HG02763 (cell line): Measurements from ENCODE around the gene NDUFV2.
"Not testable (repeated sequence)": the region's sequence is repeated elsewhere in the genome, so short reads cannot be mapped to it uniquely, and the experiment has no call there.

Source experiments
- ATAC-seq: cut with Tn5 transposase; IDR thresholded peaks from one replicate; pipeline ENCODE4 v1.9.1; 2021; ENCODE audit warnings: mild to moderate bottlenecking, moderate library complexity; ENCODE audit not compliant: unreplicated experiment

Gene NDUFV2

GRCh38 chr18:9148203-9148552 is 45.7 kb downstream of the NDUFV2 start:
- no peak for ATAC-seq

- ATAC-seq = no peak
These were observed 47.6 kb downstream of the NDUFV2 start for GRCh38 chr18:9150121-9150520.

- no peak for ATAC-seq
These were observed 50.8 kb downstream of the NDUFV2 start for GRCh38 chr18:9153256-9153655.

DNA sequence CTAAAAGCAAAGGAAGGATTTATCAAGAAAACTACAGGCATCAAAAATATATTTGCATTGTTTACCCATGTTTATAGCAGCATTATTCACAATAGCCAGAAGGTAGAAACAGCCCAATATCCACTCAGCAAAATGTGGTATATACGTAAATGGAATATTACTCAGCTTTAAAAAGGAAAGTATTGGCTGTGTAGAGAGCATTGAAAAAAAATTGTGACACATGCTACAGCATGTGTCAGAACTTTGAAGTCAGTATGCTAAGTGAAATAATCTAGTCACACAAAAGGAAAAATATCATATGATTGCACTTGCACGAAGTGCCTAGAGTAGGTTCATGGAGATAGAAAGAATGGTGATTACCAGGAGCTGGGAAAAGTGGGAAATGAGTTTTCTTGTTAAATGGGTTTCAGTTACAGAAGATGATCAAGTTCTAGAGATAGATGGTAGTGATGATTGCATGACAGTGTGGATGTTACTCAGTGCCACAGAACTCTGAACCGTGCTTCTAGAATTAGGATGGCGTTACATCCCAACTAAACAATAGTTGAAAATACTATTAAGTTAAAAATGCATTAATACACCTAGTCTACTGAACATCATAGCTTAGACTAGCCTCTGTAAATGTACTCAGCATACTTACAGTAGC is 54.2 kb downstream of the NDUFV2 start:
- no peak for ATAC-seq

DNA sequence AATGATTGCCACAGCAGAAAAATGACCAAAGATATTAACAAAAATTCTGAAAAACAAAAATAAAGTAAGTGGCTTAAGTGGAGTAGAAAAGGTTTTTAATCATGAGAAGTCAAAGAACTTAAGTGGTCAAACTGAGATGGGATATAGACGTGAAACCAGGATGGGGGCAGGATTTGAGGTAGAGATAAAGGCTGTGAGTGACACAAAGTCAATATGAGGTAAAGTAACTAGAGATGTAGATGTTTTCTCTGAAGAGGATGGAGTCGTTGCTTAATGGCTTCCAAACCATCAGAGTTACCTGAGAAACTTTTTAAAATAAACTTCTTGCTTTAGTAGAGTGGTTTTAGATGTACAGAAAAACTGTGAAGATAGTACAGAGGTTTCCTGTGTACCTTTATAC is 55.3 kb downstream of the NDUFV2 start:
- no peak for ATAC-seq

GRCh38 chr18:9160014-9160413 is 57.5 kb downstream of the NDUFV2 start:
- ATAC-seq = no peak

DNA sequence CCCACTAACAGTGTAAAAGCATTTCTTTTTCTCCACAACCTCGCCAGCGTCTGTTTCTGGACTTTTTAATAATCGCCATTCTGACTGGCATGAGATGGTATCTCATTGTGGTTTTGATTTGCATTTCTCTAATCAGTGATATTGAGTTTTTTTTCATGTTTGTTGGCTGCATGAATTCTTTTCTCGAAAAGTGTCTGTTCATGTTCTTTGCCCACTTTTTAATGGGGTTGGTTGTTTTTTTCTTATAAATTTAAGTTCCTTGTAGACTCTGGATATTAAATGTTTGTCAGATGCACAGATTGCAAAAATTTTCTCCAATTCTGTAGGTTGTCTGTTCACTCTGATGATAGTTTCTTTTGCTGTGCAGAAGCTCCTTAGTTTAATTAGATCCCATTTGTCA is 60.2 kb downstream of the NDUFV2 start:
- not testable (repeated sequence) for ATAC-seq

GRCh38 chr18:9164149-9164548 is 61.6 kb downstream of the NDUFV2 start:
- ATAC-seq = not testable (repeated sequence)

- ATAC-seq = not testable (repeated sequence)
These were observed 63.4 kb downstream of the NDUFV2 start for GRCh38 chr18:9165883-9166282.

DNA sequence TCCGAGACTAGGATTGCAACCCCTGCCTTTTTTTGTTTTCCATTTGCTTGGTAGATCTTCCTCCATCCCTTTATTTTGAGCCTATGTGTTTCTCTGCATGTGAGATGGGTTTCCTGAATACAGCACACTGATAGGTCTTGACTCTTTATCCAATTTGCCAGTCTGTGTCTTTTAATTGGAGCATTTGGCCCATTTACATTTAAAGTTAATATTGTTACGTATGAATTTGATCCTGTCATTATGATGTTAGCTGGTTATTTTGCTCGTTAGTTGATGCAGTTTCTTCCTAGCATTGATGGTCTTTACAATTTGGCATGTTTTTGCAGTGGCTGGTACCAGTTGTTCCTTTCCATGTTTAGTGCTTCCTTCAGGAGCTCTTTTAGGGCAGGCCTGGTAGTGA is 67.0 kb downstream of the NDUFV2 start:
- ATAC-seq = not testable (repeated sequence)

DNA sequence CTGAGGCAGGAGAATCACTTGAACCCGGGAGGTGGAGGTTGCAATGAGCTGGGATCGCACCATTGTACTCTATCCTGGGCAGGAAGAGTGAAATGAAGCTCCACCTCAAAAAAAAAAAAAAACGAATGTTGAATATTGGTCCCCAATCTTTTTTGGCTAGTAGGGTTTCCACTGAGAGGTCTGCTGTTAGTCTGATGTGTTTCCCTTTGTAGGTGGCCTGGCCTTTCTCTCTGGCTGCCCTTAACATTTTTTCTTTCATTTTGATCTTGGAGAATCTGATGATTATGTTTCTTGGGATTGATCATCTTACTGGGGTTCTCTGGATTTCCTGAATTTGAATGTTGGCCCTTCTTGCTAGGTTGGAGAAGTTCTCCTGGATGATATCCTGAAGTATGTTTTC is 69.4 kb downstream of the NDUFV2 start:
- not testable (repeated sequence) for ATAC-seq

GRCh38 chr18:9172506-9173127 is 70.1 kb downstream of the NDUFV2 start:
- no peak for ATAC-seq

DNA sequence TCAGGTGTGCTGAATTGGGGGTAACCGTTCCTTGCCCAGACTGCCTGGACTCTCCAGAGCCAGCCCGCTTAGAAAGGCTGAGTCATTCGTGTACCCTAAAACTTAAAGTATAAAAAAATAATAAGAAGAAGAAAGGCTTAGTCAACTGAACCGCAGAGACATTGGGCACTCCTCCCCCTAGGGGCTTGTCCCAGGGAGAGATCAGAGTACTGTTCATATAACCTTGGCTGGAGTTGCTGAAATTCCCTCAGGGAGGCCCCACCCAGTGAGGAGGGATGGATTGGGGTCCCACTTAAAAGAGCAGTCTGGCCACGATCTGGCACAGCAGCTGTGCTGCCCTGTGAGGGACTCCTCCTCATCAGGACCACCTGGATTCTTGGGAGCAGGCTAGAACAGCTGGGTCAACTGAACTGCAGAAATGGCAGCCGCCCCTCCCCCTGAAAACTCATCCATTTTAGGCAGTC is 71.3 kb downstream of the NDUFV2 start:
- no peak for ATAC-seq

DNA sequence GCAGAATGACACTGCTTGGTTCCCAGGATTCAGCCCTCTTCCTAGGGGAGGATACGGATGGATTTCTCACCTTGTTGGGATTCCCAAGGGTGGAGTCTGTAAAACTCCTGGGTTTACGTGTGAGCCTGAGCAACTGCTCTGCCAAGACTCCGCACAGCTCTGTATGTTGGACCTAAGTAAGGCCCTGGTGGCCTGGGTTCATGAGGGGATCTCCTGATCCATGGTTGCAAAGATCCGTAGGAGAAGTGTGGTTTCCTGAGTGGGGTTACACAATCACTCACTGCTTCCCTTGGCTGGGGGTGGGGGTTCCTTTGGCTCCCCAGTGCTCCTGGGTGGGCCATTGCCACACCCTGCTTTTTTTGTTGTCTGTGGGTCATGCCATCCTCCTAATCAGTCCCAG is 71.8 kb downstream of the NDUFV2 start:
- no peak for ATAC-seq

GRCh38 chr18:9175115-9175514 is 72.6 kb downstream of the NDUFV2 start:
- ATAC-seq = no peak

- no peak for ATAC-seq
These were observed 74.5 kb downstream of the NDUFV2 start for GRCh38 chr18:9177031-9177430.

- ATAC-seq = no peak
These were observed 75.0 kb downstream of the NDUFV2 start for GRCh38 chr18:9177466-9177865.

DNA sequence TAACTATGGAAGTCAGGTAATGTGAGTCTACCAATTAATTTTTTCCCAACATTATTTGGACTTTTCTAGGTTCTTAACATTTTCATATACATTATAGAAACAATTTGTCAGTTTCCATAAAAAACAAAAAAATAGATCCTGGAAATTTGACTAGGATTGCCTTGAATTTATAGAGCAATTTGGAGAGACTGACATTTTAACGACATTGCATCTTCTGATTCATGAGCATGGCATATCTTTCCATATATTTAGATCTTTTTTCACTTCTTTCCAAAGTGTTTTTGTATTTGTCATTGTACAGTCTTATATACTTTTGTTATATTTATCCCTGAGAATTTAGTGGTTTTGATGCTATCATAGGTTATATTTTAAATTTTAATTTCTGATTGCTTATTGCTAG is 76.1 kb downstream of the NDUFV2 start:
- ATAC-seq = no peak

GRCh38 chr18:9181275-9181674 is 78.8 kb downstream of the NDUFV2 start:
- no peak for ATAC-seq

DNA sequence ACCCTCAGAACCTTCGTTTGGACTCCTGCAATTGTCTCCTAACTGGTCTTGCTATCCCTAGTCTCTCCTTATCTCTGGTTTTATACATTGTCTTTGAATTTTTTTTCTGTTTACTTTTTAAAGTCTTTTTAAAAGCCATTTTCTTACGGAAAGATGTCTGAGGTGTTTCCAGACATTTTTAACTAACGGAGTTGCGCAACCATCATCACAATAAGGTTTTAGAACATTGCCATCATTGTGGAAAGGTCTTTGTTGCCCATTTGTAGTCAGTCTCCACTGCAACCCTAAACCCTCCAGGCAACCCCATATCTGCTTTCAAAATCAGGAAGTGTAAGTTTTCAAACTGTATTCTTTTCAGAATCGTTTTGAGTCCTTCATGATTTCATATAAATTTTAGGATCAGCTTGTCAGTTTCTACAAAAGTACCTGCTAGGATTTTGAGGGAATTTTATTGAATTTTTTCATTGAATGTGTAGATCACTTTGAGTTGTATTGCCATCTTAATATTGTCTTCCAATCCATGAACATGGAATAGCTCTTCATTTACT is 80.4 kb downstream of the NDUFV2 start:
- no peak for ATAC-seq
